ENCODE results near the gene GPR142.

Gene GPR142, protein sequence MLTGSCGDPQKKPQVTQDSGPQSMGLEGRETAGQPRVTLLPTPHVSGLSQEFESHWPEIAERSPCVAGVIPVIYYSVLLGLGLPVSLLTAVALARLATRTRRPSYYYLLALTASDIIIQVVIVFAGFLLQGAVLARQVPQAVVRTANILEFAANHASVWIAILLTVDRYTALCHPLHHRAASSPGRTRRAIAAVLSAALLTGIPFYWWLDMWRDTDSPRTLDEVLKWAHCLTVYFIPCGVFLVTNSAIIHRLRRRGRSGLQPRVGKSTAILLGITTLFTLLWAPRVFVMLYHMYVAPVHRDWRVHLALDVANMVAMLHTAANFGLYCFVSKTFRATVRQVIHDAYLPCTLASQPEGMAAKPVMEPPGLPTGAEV

DNA sequence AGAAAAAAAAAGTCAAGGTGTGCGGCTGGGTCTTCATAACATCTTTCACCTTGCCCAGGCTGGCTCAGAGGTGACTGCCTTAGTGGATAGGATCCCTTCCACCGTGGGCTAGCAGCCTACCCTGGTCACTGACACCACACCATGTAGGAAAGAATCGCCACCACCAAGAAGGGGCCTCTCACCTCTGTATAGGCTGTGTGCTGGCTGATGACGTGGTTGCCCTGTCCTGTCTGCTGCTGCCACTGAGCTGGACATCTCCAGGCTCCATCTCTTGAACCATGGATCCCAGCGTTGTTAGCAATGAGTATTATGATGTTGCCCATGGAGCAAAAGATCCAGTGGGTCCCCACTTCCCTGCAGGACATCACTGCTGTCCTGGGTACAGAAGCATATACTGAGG lies at the start of gene GPR142:
Gene GPR142 (plus strand): TSS at position 301 of the 400 bp plus-strand sequence. CDS start 2,035 bp downstream, outside the sequence.
- no peak for DNase-seq (ENCODE audit: low spot score)

DNA sequence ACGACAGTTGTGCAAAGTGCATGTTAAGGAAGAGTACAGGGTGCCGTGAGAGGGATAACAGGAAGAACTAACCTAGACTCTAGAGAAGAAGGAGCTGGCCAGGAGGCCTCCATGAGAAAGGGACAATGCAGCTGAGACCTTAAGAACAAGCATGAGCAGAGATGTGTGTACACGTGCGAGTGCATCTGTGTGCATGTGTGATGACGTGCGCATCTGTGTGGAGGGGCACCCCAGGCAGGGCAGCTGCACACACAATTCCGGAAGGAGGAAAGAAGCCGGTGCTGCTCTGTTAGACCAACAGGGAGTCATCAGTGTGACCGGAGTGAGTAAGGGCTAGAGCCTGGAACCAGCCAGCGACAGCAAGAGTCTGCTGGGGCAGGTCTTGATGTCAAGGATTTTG lies 48.9 kb upstream of the GPR142 start:
- DNase-seq (ENCODE audit: low spot score) = no peak

DNA sequence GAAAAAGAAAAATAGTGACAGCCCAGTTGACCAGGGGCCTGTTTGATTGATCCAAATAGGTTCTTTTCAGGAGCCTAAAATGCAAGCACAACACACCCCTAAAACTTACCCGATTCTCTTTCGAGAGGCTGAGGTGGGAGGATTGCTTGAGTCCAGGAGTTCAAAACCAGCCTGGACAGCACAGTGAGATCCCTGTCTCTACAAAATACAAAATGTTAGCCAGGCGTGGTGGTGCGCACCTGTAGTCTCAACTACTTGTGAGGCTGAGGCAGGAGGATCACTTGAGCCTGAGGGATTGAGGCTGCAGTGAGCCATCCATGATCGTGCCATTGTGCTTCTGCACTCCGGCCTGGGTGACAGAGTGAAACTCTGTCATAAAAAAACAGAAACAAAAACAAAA lies 42.8 kb upstream of the GPR142 start:
- no peak for DNase-seq (ENCODE audit: low spot score)

DNA sequence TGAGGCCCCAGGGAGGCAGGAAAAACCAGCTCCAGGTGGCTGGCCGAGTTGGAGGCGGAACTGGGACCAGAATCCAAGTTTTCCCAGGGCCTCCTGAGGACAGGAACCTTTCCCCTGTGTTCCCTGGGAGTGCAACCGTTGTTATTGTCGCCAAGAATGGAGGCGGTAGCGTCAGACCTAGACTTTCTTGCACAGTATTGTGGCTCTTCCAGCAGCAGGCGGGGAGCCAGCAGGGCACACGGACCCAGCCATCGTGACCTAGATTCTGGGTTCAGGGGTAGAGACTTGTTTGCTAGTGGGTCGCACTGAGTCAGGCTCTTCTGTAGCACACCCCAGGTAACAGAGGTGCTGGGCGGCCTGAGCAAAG lies 41.9 kb upstream of the GPR142 start:
- DNase-seq (ENCODE audit: low spot score) = no peak

GRCh38 chr17:74325743-74326379 lies 41.4 kb upstream of the GPR142 start, which contains the start of gene KIF19:
Gene KIF19 (plus strand): TSS chr17:74326226. CDS start chr17:74326350, 124 bp downstream.
- no peak for DNase-seq (ENCODE audit: low spot score)

GRCh38 chr17:74326506-74326905 lies 40.8 kb upstream of the GPR142 start:
- DNase-seq (ENCODE audit: low spot score) = no peak

GRCh38 chr17:74328487-74328886 lies 38.8 kb upstream of the GPR142 start:
- no peak for DNase-seq (ENCODE audit: low spot score)

DNA sequence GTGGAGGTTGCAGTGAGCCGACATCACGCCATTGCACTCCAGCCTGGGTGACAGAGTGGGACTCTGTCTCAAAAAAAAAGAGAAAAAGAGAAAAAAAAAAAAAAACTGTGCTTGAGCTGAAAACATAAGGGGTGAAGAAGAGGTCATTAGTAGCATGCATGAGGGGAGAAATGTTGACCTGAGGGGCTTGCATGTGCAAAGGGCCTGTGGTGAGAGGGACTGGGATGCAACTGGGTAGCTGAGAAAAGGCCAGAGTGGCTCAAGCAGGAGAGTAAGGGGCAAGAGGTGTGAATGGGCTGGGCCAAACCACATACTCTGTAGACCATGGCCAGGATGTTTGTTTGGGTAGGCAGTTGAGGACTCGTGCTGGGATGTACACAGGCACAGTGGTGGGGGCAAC lies 37.9 kb upstream of the GPR142 start:
- DNase-seq (ENCODE audit: low spot score) = no peak

DNA sequence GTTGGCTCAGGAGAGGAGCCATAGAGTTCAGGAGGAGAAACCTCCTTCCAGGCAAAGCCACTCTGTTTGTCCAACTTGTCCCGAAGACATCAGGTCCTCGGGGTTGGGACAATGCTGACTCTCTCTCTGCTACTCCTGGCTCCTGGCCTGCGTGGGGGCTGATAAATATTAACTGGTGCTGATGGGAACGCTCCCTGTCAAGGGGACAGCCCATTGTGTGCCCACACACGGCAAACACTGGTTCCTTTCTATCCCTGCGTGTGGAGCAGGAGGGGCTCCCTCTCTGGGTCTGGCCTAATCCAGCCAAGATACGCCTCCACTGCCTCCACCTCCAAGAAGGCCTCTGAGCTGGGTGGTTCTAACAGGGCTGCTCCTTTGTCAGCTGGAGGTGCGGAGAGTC lies 36.9 kb upstream of the GPR142 start:
- DNase-seq (ENCODE audit: low spot score) = no peak

DNA sequence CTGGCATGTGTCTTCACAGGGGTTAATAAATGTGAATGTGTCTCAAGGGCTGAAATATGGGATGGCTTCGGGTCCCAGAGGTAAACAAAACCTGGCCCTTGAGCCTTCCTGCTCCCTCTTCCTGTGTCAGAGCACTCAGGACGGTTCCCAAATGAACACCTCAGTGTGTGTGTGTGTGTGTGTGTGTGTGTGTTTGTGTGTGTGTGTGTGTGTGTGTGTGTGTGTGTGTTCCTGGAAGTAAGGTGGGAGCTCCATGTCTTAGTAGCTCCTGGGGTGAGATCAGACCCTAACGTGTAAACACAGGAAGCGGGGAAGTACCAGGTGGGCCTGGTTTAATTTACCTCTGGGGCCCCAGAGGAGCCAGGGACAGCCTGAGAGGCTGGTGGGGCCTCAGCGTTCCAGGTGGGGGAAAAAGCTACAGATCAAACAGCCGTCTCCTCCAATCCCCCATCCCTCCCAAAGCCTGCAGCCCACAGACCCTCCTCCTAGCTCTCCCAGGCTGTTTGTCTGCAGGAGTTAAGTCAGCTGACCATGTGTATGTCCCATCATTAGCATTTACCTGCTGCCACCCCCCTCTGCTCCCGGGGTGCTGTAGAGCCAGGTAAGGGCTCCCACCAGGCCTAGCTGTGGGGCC lies 35.2 kb upstream of the GPR142 start:
- DNase-seq (ENCODE audit: low spot score) = no peak

GRCh38 chr17:74332763-74333283 lies 34.5 kb upstream of the GPR142 start:
- no peak for DNase-seq (ENCODE audit: low spot score)

DNA sequence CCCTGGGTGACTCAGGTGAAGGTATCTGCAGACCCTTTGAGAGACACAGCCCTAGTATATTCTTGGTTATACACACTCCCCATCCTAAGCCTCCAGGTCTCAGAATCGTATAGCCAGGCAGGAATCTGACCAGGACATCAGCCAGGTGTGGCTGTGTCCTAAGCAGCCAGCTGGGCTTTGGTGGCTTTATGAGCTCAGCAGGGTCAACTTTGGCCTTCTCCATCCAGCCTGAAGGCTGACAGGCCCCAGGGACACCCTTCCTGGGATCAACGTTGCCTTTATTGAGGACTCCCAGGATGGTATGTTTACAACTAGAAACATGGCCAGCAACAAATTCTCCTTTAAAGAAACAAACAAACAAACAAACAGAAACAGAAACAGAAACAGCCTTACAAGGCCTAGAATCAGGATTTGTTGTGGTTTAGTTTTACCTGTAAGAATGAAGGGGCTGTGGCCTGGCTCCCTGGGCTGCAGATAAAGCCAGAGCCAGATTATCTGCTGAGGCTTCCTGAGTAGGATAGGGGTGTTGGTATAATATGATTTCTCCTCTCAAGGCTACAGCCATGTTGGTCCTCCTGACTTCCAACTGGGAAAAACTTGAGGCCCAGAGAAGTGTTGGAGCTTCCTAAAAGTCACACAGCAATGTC lies 32.8 kb upstream of the GPR142 start:
- no peak for DNase-seq (ENCODE audit: low spot score)

- no peak for DNase-seq (ENCODE audit: low spot score)
Observed at GRCh38 chr17:74335529-74336062, 31.7 kb upstream of the GPR142 start.

DNA sequence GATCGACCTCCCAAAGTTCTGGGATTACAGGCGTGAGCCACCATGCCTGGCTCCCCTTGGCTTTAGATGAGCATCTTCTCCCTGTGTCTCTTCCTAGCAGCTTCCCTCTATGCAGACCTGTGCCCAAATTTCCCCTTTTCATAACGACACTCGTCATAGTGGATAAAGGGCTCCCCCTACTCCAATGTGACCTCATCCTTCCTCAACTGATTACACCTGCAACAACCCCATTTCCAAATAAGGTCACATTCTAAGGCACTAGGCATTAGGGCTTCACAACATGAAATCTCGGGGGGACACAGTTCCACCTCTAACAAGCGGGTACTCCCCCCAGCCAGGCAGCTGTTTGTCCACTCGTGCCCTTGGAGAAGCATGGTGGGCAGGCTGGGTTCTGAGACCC lies 31.0 kb upstream of the GPR142 start:
- no peak for DNase-seq (ENCODE audit: low spot score)

DNA sequence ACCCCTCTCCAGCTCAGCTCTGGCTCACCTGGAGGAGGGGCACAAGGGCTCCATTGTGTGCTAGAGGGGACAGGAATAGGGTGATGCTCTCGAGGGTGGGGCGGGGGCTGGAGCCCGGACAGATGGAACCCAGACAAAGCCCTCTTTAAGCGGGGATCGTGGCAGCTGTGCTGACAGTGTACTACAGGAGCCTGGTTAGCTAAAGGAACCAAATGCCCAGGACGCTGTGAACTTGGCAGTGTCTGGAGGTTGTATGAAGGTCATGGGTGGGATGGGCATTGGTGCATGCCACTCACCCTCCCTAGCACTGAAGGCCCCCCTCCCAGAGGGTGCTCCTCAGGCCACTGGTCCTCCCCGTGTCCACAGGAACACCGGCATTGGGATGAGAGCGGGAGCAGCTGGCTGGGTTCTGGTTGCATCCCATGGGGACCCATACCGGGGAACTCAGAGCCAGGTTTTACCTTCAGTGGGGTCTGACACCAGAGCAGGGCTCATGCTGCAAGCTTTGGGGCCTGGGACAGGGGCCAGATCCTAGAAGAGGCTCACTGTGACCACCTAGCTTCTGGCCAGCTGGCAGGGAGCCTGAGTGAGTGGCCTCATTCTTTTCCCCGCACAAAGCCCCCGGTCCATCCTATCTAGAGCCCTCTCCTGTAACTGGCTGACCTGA lies 29.3 kb upstream of the GPR142 start:
- no peak for DNase-seq (ENCODE audit: low spot score)

GRCh38 chr17:74339537-74340195 lies 27.6 kb upstream of the GPR142 start:
- DNase-seq (ENCODE audit: low spot score) = no peak

- DNase-seq (ENCODE audit: low spot score) = no peak
Observed at GRCh38 chr17:74340470-74341023, 26.8 kb upstream of the GPR142 start.

- no peak for DNase-seq (ENCODE audit: low spot score)
Observed at GRCh38 chr17:74342224-74342623, 25.1 kb upstream of the GPR142 start.

GRCh38 chr17:74343121-74343520 lies 24.2 kb upstream of the GPR142 start:
- DNase-seq (ENCODE audit: low spot score) = no peak

DNA sequence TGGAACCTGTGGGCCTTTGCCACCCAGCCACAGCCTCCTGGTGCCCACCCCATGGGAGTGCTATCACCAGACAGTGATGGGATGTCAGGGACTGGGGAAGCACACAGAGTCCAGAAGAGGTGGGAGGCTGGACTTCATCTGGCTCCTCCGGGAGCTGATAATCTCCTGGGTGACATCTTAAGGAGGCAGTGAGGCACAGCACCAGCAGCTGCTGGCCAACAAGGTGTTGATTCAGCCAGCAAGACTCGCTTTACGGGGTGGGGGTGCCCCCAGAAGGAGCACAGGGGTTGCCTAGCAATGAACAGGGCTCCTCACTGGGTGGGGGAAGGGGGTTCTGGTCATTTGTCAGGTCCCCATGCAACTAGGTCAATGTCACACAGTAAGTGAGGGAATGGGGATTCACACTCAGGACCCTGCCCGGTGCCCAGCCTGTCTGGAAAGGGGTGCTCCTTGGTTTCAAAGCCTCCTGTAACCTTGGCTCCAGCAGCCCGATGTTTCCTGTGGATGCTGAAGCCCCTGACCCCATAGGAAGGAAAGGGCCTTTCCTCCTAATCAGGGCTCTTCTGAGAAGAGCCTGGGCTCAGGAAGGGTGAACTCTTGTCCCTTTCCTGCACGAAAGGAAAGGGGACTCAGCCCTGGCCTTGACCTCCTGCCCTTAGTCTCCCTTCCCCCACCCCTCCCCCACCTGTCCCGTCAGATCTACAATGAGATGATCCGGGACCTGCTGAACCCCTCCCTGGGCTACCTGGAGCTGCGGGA lies 23.6 kb upstream of the GPR142 start:
- DNase-seq (ENCODE audit: low spot score) = no peak
